GM23338 (cell line): ENCODE data around the gene DNAH17. TPM values are rescaled to one million over a fixed set of nuclear protein-coding genes. Genes with fewer than 3 reads are reported as not detected.

ENCODE experiments used
- ATAC-seq: fragments of 200-7000 bp; cut with Tn5 transposase; 3 replicates; pipeline ENCODE4 v1.9.1; 2020
- DNase-seq: peaks from one replicate; pipeline ENCODE4 v3.0.0-alpha.2; 2015; ENCODE audit warnings: low spot score
- H2AFZ ChIP-seq: fragments of 200-600 bp; sonication (generic); 2 replicates; pipeline ENCODE4 v1.8.0; 2016; ENCODE audit warnings: antibody characterized with exemption, mild to moderate bottlenecking, moderate library complexity
- H3F3A ChIP-seq: fragments of 200-600 bp; sonication (generic); replicated peaks from 2 replicates; pipeline ENCODE4 v1.8.0; 2017; ENCODE audit warnings: antibody characterized with exemption, mixed run types, low read depth
- H3K27ac ChIP-seq: fragments of 200-600 bp; sonication (generic); 2 replicates; pipeline ENCODE4 v1.6.1; 2016; ENCODE audit warnings: low read depth
- H3K27me3 ChIP-seq: fragments of 200-600 bp; sonication (generic); 2 replicates; pipeline ENCODE4 v1.8.0; 2016; ENCODE audit warnings: mild to moderate bottlenecking, mixed run types, moderate library complexity; ENCODE audit not compliant: insufficient read depth
- H3K36me3 ChIP-seq: fragments of 200-600 bp; sonication (generic); 2 replicates; pipeline ENCODE4 v1.8.0; 2016; ENCODE audit warnings: mild to moderate bottlenecking; ENCODE audit not compliant: insufficient read depth
- H3K4me1 ChIP-seq: fragments of 200-600 bp; sonication (generic); 2 replicates; pipeline ENCODE4 v1.8.0; 2016; ENCODE audit warnings: mild to moderate bottlenecking, moderate library complexity; ENCODE audit not compliant: insufficient read depth
- H3K4me2 ChIP-seq: fragments of 200-600 bp; sonication (generic); 2 replicates; pipeline ENCODE4 v1.7.1; 2017; ENCODE audit warnings: mixed run types
- H3K4me3 ChIP-seq: fragments of 200-600 bp; sonication (generic); 2 replicates; pipeline ENCODE4 v1.6.1; 2016; ENCODE audit warnings: mixed run types
- H3K79me2 ChIP-seq: fragments of 200-600 bp; sonication (generic); replicated peaks from 2 replicates; pipeline ENCODE4 v1.8.0; 2017; ENCODE audit warnings: mild to moderate bottlenecking; ENCODE audit not compliant: insufficient read depth
- H3K9me2 ChIP-seq: fragments of 200-600 bp; sonication (generic); 2 replicates; pipeline ENCODE4 v1.8.0; 2017; ENCODE audit not compliant: insufficient read depth
- H4K20me1 ChIP-seq: fragments of 200-600 bp; sonication (generic); replicated peaks from 2 replicates; pipeline ENCODE4 v1.8.0; 2017; ENCODE audit warnings: mild to moderate bottlenecking; ENCODE audit not compliant: insufficient read depth
- H3K27ac Mint-ChIP-seq: 2 replicates; pipeline ENCODE4 v1.8.0; 2020; ENCODE audit warnings: inconsistent platforms, mild to moderate bottlenecking, moderate library complexity, mixed read lengths
- H3K27me3 Mint-ChIP-seq: 3 replicates; pipeline ENCODE4 v1.8.0; 2022; ENCODE audit warnings: low read depth, mild to moderate bottlenecking, moderate library complexity, mixed read lengths, inconsistent platforms; ENCODE audit not compliant: insufficient read depth, poor library complexity
- H3K36me3 Mint-ChIP-seq: 3 replicates; pipeline ENCODE4 v1.8.0; 2021; ENCODE audit warnings: low read depth, mild to moderate bottlenecking, inconsistent platforms, moderate library complexity, mixed read lengths
- H3K4me1 Mint-ChIP-seq: 3 replicates; pipeline ENCODE4 v1.8.0; 2020; ENCODE audit warnings: mild to moderate bottlenecking, inconsistent platforms, mixed read lengths
- H3K4me3 Mint-ChIP-seq: 3 replicates; pipeline ENCODE4 v1.8.0; 2021; ENCODE audit warnings: moderate library complexity, mild to moderate bottlenecking, inconsistent platforms, mixed read lengths
- H3K9me3 Mint-ChIP-seq: 3 replicates; pipeline ENCODE4 v1.8.0; 2020; ENCODE audit warnings: moderate library complexity, mild to moderate bottlenecking, inconsistent platforms, mixed read lengths
- CREB1 ChIP-seq: fragments of 250-450 bp; sonication (Bioruptor Pico); IDR thresholded peaks from 2 replicates; pipeline ENCODE4 v1.5.0; 2020; ENCODE audit warnings: low read depth, mild to moderate bottlenecking, moderate library complexity
- CTCF ChIP-seq, 2 experiments: fragments of 200-600 bp in 1 of 2; sonication (generic) in 1 of 2; conservative IDR thresholded peaks; 2 replicates each; pipeline versions ENCODE4 v1.5.1 to v1.6.1; 2016 to 2017; ENCODE audit warnings: antibody characterized with exemption in 2 of 2, low read depth in 2 of 2, mild to moderate bottlenecking in 2 of 2, moderate library complexity in 1 of 2
- EZH2 ChIP-seq: fragments of 200-600 bp; sonication (generic); IDR thresholded peaks from one replicate; pipeline ENCODE4 v1.8.0; 2017; ENCODE audit warnings: antibody characterized with exemption, mild to moderate bottlenecking, low read depth; ENCODE audit not compliant: unreplicated experiment
- EZH2phosphoT487 ChIP-seq: fragments of 200-600 bp; sonication (generic); IDR thresholded peaks from one replicate; pipeline ENCODE4 v1.8.1; 2018; ENCODE audit warnings: antibody characterized with exemption; ENCODE audit not compliant: unreplicated experiment
- JUNB ChIP-seq: IDR thresholded peaks from one replicate; pipeline ENCODE4 v1.6.1; 2016; ENCODE audit warnings: antibody characterized with exemption; ENCODE audit not compliant: unreplicated experiment
- NANOG ChIP-seq: IDR thresholded peaks from 2 replicates; pipeline ENCODE4 v1.6.1; 2016; ENCODE audit warnings: antibody characterized with exemption, borderline replicate concordance
- POLR2AphosphoS5 ChIP-seq: IDR thresholded peaks from 2 replicates; pipeline ENCODE4 v1.6.1; 2016; ENCODE audit warnings: antibody characterized with exemption, low read depth
- STAT1 ChIP-seq: IDR thresholded peaks from one replicate; pipeline ENCODE4 v1.6.1; 2016; ENCODE audit warnings: antibody characterized with exemption; ENCODE audit not compliant: unreplicated experiment
- ZNF114 ChIP-seq: fragments of 250-450 bp; sonication (Bioruptor Pico); IDR thresholded peaks from 2 replicates; pipeline ENCODE4 v1.5.0; 2020; ENCODE audit warnings: mild to moderate bottlenecking, moderate library complexity
- ZNF331 ChIP-seq: fragments of 250-450 bp; sonication (Bioruptor Pico); IDR thresholded peaks from 2 replicates; pipeline ENCODE4 v1.5.0; 2020; ENCODE audit warnings: low read depth, mild to moderate bottlenecking, moderate library complexity
- polyA plus RNA-seq: library from polyadenylated mRNA; unstranded; fragments of >200 nt; fragmentation: Nextera tagmentation; extraction: Ambion mirVana; gene quantifications from 2 replicates; pipeline ENCODE4 v1.2.1, GENCODE V29; 2016
- total RNA-seq: library from RNA; depleted of rRNA; stranded (reverse); fragments of >200 nt; shearing (Covaris generic); gene quantifications from 2 replicates; pipeline ENCODE4 v1.2.3, GENCODE V29; 2014
- TF ChIP-seq, protein P1 (sequence below): IDR thresholded peaks from one replicate; pipeline ENCODE4 v1.6.1; 2018; ENCODE audit warnings: antibody characterized with exemption; ENCODE audit not compliant: unreplicated experiment
- TF ChIP-seq, protein P2 (sequence below): IDR thresholded peaks from 2 replicates; pipeline ENCODE4 v1.6.1; 2016; ENCODE audit warnings: antibody characterized with exemption
- TF ChIP-seq, protein P3 (sequence below): fragments of 250-450 bp; sonication (Bioruptor Pico); IDR thresholded peaks from 2 replicates; pipeline ENCODE4 v1.5.0; 2020; ENCODE audit warnings: mild to moderate bottlenecking, moderate library complexity

DNAH17 gene
- total and polyA plus RNA-seq, 2 experiments from 2014 or later = 0.59 to 2.0 TPM

DNA sequence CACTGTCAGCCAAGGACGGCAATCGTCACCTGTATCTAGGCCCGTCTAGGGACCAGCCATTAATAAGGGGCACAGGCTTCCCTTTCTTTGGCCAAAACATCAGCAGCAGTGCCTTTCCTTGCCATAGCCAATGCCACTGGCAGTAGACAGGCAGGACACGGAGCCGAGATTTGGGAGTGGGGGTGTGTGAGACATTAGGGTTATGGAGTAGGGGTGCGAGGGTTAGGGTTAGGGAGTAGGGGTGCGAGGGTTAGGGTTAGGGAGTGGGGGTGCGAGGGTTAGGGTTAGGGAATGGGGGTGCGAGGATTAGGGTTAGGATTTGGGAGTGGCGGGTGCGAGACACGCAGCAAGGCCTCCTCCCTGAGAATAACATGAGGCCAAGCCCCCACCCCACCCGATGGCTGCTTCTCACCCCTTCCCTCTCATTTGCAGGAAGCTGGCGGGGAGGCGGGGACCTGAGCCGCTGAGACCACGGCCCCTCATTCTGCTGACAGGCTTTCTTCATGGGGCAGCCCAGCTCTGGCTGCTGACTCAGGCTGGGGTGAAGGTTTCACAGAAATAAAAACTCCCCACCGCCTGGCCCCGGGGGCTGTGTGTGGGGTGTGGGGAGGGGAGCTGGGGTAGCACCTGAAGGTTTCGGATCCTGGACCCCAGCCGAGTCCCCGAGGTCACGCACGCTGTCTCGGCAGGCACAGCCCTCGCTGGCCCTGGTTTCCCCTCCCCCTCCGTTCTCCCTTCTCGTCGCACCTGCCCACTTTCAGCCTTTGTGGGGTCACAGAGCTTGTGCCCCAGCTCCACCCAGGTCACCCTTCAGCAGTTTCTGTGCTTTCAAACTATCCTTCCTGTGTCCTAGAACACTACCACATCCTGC lies 104.9 kb downstream of the DNAH17 start:
- Mint-ChIP-seq H3K27ac (no peak overlapping the region), H3K9me3 (peaks cover 13% of the 10 kb centered on the region; the same call in 2 of the 3 replicates), H3K27me3 (peaks cover 3% of the 10 kb centered on the region), H3K36me3 (no peaks in the 10 kb centered on the region), H3K4me3 (no peak overlapping the region), H3K4me1 (peaks cover 3% of the 10 kb centered on the region; the same call in 2 of the 3 replicates)
- no peak for TF ChIP-seq NANOG
- no peak for TF ChIP-seq CREB1 (CRISPR knock-in tag)
- TF ChIP-seq, protein P1, sequence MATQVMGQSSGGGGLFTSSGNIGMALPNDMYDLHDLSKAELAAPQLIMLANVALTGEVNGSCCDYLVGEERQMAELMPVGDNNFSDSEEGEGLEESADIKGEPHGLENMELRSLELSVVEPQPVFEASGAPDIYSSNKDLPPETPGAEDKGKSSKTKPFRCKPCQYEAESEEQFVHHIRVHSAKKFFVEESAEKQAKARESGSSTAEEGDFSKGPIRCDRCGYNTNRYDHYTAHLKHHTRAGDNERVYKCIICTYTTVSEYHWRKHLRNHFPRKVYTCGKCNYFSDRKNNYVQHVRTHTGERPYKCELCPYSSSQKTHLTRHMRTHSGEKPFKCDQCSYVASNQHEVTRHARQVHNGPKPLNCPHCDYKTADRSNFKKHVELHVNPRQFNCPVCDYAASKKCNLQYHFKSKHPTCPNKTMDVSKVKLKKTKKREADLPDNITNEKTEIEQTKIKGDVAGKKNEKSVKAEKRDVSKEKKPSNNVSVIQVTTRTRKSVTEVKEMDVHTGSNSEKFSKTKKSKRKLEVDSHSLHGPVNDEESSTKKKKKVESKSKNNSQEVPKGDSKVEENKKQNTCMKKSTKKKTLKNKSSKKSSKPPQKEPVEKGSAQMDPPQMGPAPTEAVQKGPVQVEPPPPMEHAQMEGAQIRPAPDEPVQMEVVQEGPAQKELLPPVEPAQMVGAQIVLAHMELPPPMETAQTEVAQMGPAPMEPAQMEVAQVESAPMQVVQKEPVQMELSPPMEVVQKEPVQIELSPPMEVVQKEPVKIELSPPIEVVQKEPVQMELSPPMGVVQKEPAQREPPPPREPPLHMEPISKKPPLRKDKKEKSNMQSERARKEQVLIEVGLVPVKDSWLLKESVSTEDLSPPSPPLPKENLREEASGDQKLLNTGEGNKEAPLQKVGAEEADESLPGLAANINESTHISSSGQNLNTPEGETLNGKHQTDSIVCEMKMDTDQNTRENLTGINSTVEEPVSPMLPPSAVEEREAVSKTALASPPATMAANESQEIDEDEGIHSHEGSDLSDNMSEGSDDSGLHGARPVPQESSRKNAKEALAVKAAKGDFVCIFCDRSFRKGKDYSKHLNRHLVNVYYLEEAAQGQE = no peak
- no peak for TF ChIP-seq ZNF114
- TF ChIP-seq ZNF331 (CRISPR knock-in tag) = no peak
- TF ChIP-seq, protein P2, sequence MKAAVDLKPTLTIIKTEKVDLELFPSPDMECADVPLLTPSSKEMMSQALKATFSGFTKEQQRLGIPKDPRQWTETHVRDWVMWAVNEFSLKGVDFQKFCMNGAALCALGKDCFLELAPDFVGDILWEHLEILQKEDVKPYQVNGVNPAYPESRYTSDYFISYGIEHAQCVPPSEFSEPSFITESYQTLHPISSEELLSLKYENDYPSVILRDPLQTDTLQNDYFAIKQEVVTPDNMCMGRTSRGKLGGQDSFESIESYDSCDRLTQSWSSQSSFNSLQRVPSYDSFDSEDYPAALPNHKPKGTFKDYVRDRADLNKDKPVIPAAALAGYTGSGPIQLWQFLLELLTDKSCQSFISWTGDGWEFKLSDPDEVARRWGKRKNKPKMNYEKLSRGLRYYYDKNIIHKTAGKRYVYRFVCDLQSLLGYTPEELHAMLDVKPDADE = no peak
- TF ChIP-seq STAT1 = no peak
- no peak for TF ChIP-seq JUNB
- no peak for TF ChIP-seq POLR2AphosphoS5
- TF ChIP-seq CTCF (conservative IDR thresholded peaks at IDR 0.05; ENCODE audit: low read depth in 2 of 2) = no peak
- TF ChIP-seq, protein P3, sequence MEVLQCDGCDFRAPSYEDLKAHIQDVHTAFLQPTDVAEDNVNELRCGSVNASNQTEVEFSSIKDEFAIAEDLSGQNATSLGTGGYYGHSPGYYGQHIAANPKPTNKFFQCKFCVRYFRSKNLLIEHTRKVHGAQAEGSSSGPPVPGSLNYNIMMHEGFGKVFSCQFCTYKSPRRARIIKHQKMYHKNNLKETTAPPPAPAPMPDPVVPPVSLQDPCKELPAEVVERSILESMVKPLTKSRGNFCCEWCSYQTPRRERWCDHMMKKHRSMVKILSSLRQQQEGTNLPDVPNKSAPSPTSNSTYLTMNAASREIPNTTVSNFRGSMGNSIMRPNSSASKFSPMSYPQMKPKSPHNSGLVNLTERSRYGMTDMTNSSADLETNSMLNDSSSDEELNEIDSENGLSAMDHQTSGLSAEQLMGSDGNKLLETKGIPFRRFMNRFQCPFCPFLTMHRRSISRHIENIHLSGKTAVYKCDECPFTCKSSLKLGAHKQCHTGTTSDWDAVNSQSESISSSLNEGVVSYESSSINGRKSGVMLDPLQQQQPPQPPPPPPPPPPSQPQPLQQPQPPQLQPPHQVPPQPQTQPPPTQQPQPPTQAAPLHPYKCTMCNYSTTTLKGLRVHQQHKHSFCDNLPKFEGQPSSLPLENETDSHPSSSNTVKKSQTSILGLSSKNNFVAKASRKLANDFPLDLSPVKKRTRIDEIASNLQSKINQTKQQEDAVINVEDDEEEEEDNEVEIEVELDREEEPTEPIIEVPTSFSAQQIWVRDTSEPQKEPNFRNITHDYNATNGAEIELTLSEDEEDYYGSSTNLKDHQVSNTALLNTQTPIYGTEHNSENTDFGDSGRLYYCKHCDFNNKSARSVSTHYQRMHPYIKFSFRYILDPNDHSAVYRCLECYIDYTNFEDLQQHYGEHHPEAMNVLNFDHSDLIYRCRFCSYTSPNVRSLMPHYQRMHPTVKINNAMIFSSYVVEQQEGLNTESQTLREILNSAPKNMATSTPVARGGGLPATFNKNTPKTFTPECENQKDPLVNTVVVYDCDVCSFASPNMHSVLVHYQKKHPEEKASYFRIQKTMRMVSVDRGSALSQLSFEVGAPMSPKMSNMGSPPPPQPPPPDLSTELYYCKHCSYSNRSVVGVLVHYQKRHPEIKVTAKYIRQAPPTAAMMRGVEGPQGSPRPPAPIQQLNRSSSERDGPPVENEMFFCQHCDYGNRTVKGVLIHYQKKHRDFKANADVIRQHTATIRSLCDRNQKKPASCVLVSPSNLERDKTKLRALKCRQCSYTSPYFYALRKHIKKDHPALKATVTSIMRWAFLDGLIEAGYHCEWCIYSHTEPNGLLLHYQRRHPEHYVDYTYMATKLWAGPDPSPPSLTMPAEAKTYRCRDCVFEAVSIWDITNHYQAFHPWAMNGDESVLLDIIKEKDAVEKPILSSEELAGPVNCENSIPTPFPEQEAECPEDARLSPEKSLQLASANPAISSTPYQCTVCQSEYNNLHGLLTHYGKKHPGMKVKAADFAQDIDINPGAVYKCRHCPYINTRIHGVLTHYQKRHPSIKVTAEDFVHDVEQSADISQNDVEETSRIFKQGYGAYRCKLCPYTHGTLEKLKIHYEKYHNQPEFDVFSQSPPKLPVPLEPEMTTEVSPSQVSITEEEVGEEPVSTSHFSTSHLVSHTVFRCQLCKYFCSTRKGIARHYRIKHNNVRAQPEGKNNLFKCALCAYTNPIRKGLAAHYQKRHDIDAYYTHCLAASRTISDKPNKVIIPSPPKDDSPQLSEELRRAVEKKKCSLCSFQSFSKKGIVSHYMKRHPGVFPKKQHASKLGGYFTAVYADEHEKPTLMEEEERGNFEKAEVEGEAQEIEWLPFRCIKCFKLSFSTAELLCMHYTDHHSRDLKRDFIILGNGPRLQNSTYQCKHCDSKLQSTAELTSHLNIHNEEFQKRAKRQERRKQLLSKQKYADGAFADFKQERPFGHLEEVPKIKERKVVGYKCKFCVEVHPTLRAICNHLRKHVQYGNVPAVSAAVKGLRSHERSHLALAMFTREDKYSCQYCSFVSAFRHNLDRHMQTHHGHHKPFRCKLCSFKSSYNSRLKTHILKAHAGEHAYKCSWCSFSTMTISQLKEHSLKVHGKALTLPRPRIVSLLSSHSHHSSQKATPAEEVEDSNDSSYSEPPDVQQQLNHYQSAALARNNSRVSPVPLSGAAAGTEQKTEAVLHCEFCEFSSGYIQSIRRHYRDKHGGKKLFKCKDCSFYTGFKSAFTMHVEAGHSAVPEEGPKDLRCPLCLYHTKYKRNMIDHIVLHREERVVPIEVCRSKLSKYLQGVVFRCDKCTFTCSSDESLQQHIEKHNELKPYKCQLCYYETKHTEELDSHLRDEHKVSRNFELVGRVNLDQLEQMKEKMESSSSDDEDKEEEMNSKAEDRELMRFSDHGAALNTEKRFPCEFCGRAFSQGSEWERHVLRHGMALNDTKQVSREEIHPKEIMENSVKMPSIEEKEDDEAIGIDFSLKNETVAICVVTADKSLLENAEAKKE (CRISPR knock-in tag) = no peak
- TF ChIP-seq EZH2 = no peak
- TF ChIP-seq EZH2phosphoT487 = no peak
- no peaks in the 10 kb centered on the region for H3K79me2 ChIP-seq
- no peak for DNase-seq
- no peaks in the 10 kb centered on the region for H3K36me3 ChIP-seq
- peak overlapping the region; percentile 47; the same call in 1 of the 2 replicates for H2AFZ ChIP-seq
- no peak overlapping the region for H3K4me2 ChIP-seq
- no peak overlapping the region for H3K4me3 ChIP-seq
- no peaks in the 10 kb centered on the region for H3K9me2 ChIP-seq
- peak; percentile 23; the same call in 2 of the 3 replicates for ATAC-seq
- no peaks in the 10 kb centered on the region for H3K27me3 ChIP-seq
- no peaks in the 10 kb centered on the region for H3F3A ChIP-seq
- no peaks in the 10 kb centered on the region for H3K4me1 ChIP-seq
- no peak overlapping the region for H3K27ac ChIP-seq
- H4K20me1 ChIP-seq = no peaks in the 10 kb centered on the region
